ENCODE measurements around the gene MOXD1. TPM values are rescaled to one million over a fixed set of nuclear protein-coding genes. Genes with fewer than 3 reads are reported as not detected.
"Not testable (repeated sequence)": the region's sequence is repeated elsewhere in the genome, so short reads cannot be mapped to it uniquely, and the experiment has no call there.

The MOXD1 gene
- total RNA-seq, 1 experiment from 2014 or later: not detected

- peak; percentile 19 for DNase-seq (ENCODE audit: low spot score)
- in situ Hi-C loops (cut with HindIII; ENCODE audit: low sequenced_read_pairs): no loop called here
Measured at GRCh38 chr6:132298344-132298949, 102.8 kb downstream of the MOXD1 start.

DNA sequence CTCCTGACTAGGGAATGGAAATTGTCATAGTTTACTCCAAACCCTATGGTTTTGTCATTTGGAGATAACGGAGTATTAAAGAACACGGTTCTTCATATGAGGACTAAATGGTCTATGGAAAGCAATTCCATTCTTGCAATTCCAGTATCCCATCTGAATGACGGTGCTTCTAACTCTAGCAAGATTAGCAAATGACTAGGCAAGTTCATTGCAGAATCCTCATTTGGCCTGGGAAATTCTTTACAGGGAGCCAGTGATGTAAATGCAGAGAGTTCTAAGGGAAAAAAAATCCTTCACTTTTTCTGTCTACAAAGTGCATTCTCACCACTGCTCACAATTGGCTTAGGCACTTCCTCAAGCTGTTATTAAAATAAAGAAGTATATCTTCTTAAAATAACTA is 111.5 kb downstream of the MOXD1 start:
- no peak for DNase-seq (ENCODE audit: low spot score)
- in situ Hi-C loops (cut with HindIII; ENCODE audit: low sequenced_read_pairs): no loop called here

DNA sequence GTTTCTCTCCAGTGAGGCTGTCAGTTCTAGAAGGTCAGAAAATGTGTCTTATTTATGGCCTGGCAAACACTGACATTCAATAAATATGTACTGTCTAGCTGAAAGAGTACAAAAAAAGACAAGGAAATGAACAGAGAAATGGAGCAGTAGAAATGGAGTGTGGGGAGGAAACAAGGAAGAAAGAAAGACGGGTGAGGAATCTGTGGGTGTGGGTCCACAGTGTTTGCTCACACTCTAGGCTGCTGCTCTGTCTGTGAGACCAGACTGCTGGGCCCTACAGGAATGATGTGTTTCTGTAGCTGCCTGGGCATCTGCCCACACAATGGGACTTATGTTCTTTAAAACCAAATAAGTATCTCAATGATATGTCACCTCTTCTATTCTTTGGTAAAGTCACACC is 114.2 kb downstream of the MOXD1 start:
- no peak for DNase-seq (ENCODE audit: low spot score)
- in situ Hi-C loops (cut with HindIII; ENCODE audit: low sequenced_read_pairs): no loop called here

DNA sequence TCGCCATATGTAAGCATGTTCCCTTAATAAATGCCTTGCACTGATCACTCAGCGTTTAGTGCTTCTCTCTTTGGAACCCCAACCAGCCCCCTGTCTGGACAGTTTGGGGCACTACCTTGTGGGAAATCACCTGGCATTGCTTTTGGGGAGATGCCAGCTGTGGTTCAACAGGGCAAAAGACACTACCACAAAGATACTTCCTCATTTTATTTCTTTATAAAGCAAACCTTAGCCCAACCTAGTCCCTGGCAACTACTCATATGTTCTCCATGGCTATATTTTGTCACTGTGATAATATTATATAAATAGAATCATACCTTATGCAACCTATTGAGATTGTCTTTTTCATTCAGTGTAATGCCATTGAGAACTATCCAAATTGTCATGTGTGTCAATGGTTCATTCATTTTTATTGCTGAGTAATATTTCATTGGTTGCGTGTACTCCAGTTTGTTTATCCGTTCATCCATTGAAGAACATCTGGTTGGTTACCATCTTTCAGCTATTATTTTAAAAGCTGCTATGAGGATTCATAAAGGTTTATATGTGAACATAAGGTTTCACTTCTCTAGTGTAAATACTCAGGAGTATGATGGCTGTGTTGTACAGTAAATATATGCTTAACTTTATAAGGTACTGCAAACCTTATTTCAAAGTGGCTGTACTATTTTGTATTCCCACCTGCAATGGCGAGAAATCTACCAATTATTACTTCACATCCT is 114.8 kb downstream of the MOXD1 start:
- DNase-seq (ENCODE audit: low spot score): no peak
- in situ Hi-C loops (cut with HindIII; ENCODE audit: low sequenced_read_pairs): no loop called here

- in situ Hi-C loops (cut with HindIII; ENCODE audit: low sequenced_read_pairs): no loop called here
- DNase-seq (ENCODE audit: low spot score): no peak
Measured at GRCh38 chr6:132285004-132285780, 116.1 kb downstream of the MOXD1 start.

DNA sequence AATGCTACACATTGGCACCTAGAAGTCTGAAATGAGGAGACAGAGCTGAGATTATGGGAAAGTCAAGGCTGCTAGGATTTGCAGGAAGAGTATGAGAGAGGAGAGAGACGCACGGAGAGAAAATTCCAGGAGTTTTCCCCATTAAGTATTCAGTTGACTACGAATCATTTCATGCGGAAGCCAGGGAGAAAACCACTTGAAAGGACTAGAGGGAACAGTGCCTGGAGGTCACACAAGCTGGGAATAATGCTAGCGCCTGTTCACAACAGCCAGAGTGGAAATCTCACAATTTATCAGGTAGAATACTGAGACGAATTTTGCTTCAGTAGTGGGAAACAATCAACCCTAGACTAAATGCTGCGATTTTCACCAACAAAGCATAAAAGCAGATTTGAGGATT is 118.6 kb downstream of the MOXD1 start:
- in situ Hi-C loops (cut with HindIII; ENCODE audit: low sequenced_read_pairs): no loop called here

DNA sequence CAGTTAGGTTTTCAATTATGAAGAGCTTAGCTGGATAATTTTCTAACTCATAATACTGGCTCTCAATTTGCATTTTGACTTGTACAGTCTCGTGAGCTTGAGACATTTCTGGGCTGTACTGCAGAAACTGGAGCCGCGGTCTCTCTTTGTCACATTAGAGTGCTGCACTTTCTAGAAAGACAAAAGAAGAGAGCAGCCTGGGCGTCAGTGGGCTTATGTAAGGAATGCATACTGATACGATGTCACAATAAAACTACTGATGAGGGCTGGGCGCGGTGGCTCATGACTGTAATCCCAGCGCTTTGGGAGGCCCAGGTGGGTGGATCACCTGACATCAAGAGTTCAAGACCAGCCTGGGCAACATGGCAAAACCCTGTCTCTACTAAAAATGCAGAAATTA is 120.8 kb downstream of the MOXD1 start:
- no peak for DNase-seq (ENCODE audit: low spot score)

More for the DNA sequence above, 118.6 kb downstream of the MOXD1 start:
- no peak for DNase-seq (ENCODE audit: low spot score)

GRCh38 chr6:132279592-132280139 is 121.6 kb downstream of the MOXD1 start:
- in situ Hi-C loops (cut with HindIII; ENCODE audit: low sequenced_read_pairs): no loop called here
- DNase-seq (ENCODE audit: low spot score): peak; percentile 79

More for the DNA sequence above, 120.8 kb downstream of the MOXD1 start:
- in situ Hi-C loops (cut with HindIII; ENCODE audit: low sequenced_read_pairs): no loop called here

- DNase-seq (ENCODE audit: low spot score): no peak
Measured at GRCh38 chr6:132275066-132275970, 126.0 kb downstream of the MOXD1 start.

DNA sequence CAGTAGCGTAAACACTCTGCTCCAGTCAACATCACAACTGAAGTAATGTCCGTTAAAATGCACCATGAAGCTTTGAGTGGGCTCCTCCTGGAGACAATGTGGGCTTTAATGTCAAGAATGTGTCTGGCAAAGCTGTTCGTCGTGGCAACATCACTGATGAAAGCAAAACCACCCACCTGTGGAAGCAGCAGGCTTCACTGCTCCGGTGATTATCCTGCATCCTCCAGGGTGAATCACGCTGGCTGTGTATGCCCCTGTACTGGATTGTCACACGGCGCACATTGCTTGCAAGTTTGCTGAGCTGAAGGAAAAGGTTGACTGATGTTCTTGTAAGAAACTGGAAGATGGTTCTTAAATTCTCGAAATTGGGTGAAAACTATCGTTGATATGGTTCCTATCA is 128.5 kb downstream of the MOXD1 start:
- in situ Hi-C loops (cut with HindIII; ENCODE audit: low sequenced_read_pairs): no loop called here
- no peak for DNase-seq (ENCODE audit: low spot score)

More at GRCh38 chr6:132275066-132275970, 126.0 kb downstream of the MOXD1 start:
- in situ Hi-C loops (cut with HindIII; ENCODE audit: low sequenced_read_pairs): no loop called here

- in situ Hi-C loops (cut with HindIII; ENCODE audit: low sequenced_read_pairs): no loop called here
- no peak for DNase-seq (ENCODE audit: low spot score)
Measured at GRCh38 chr6:132270726-132271402, 130.4 kb downstream of the MOXD1 start.

DNA sequence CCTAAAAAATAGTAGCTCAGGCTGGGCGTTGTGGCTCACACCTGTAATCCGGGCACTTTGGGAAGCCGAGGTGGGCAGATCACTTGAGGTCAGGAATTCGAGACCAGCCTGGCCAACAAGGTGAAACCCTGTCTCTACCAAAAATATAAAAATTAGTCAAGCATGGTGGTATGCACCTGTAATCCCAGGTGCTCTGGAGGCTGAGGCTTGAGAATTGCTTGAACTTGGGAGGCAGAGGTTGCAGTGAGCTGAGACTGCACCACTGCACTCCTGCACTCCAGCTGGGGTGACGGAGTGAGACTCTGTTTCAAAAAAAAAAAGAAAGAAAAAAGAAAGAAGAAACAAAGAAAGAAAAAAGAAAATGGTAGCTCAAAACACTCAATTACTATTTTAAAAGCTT is 132.6 kb downstream of the MOXD1 start:
- DNase-seq (ENCODE audit: low spot score); in situ Hi-C loops (cut with HindIII; ENCODE audit: low sequenced_read_pairs): not testable (repeated sequence)

- no peak for DNase-seq (ENCODE audit: low spot score)
- in situ Hi-C loops (cut with HindIII; ENCODE audit: low sequenced_read_pairs): no loop called here
Measured at GRCh38 chr6:132268209-132268608, 133.1 kb downstream of the MOXD1 start.

DNA sequence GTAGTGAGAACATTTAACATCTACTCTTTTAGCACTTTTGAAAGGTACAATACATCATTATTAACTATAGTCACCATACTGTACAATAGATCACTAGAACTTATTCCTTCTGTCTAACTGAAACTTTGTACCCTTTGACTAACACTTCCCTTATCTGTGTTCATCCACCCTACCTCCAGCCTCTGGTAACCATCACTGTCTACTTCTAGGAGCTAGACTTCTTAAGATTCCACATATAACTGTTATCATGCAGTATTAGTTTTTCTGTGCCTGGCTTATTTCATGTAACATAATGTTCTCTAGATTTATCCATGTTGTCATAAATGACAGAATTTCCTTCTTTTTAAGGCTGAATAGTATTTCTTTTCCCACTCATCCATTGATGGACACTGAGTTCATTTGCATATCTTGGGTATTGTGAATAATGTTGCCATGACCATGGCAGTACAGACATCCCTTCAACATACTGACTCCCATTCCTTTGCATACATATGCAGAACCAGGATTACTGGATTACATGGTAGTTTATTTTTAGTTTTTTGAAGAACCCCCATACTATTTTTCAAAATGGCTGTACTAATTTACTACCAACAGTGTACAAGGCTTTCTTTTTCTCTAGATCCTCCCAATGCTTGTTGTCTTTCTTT is 135.7 kb downstream of the MOXD1 start:
- in situ Hi-C loops (cut with HindIII; ENCODE audit: low sequenced_read_pairs): no loop called here
- DNase-seq (ENCODE audit: low spot score): no peak

DNA sequence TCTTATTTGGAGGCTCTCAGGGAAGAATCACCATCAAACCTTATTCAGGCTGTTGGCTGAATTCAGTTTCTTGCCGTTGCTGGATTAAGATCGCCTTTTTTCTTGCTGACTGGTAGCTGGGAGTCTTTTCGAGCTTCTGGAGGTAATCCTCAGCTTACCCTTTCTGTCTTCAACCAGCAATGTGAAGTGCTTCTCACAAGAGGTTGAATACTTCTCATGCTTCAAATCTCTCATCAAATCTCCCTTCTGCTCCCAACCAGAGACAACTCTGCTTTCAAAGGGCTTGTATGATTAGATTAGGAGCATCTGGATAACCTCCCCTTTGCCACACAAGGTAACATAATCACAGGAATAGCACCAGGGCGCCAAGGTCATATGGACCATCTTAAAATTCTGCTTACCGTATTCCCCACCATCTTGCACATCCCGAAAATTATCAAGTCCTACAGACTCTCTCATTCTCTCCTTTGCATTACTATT is 137.2 kb downstream of the MOXD1 start:
- in situ Hi-C loops (cut with HindIII; ENCODE audit: low sequenced_read_pairs): no loop called here
- DNase-seq (ENCODE audit: low spot score): no peak

- no peak for DNase-seq (ENCODE audit: low spot score)
- in situ Hi-C loops (cut with HindIII; ENCODE audit: low sequenced_read_pairs): no loop called here
Measured at GRCh38 chr6:132261354-132261753, 139.9 kb downstream of the MOXD1 start.

GRCh38 chr6:132259070-132259469 is 142.2 kb downstream of the MOXD1 start:
- no peak for DNase-seq (ENCODE audit: low spot score)
- in situ Hi-C loops (cut with HindIII; ENCODE audit: low sequenced_read_pairs): no loop called here

- DNase-seq (ENCODE audit: low spot score): no peak
- in situ Hi-C loops (cut with HindIII; ENCODE audit: low sequenced_read_pairs): no loop called here
Measured at GRCh38 chr6:132257561-132257960, 143.7 kb downstream of the MOXD1 start.

Measured in G401 (cell line).